ENCODE measurements around the gene EIF2A.
"Not testable (repeated sequence)": the region's sequence is repeated elsewhere in the genome, so short reads cannot be mapped to it uniquely, and the experiment has no call there.

The EIF2A gene

DNA sequence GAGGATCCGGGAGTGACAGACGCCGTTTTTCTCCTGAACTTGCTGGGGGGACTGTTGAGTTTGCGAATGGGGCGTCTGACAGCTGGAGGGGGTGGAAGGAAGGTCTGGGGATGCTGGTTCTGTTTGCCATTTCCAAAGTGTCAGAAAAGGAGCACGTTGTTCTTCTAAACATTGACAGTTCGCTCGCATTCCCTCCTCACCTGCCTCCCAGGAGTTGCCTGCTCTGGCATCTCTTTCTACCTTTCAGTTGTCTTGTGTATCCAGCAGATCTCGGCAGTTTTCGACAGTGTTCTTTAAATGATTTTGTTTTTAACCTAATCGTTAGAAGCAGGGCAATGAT, 57.4 kb downstream of the EIF2A start:
- Histone ChIP-seq H3K4me3 (ENCODE audit: low read length) (peak overlapping the region; percentile 78), H3K27me3 (ENCODE audit: control insufficient read depth, insufficient read depth, low read length) (no peaks in the 10 kb centered on the region), H3K9me3 (ENCODE audit: control insufficient read depth, low read depth, low read length) (no peaks in the 10 kb centered on the region), H3K4me1 (ENCODE audit: control insufficient read depth, low read depth, low read length) (peaks cover 50% of the 10 kb centered on the region), H3K27ac (ENCODE audit: low read length) (no peak overlapping the region), H3K9ac (ENCODE audit: low read length) (peak overlapping the region; percentile 69), H3K36me3 (ENCODE audit: control insufficient read depth, low read depth, low read length) (peaks cover 7% of the 10 kb centered on the region)

- Histone ChIP-seq H3K27ac (ENCODE audit: low read length) (no peak overlapping the region), H3K9ac (ENCODE audit: low read length) (no peak overlapping the region), H3K27me3 (ENCODE audit: control insufficient read depth, insufficient read depth, low read length) (no peaks in the 10 kb centered on the region), H3K9me3 (ENCODE audit: control insufficient read depth, low read depth, low read length) (no peaks in the 10 kb centered on the region), H3K4me3 (ENCODE audit: low read length) (no peak overlapping the region), H3K4me1 (ENCODE audit: control insufficient read depth, low read depth, low read length) (peaks cover 31% of the 10 kb centered on the region), H3K36me3 (ENCODE audit: control insufficient read depth, low read depth, low read length) (peaks cover 7% of the 10 kb centered on the region)
Measured at GRCh38 chr3:150605998-150606641, 59.5 kb downstream of the EIF2A start.

- no peaks in the 10 kb centered on the region for H3K9me3 ChIP-seq (ENCODE audit: control insufficient read depth, low read depth, low read length)
- peaks cover 30% of the 10 kb centered on the region for H3K4me1 ChIP-seq (ENCODE audit: control insufficient read depth, low read depth, low read length)
- no peak overlapping the region for H3K27ac ChIP-seq (ENCODE audit: low read length)
- no peak overlapping the region for H3K9ac ChIP-seq (ENCODE audit: low read length)
- H3K36me3 ChIP-seq (ENCODE audit: control insufficient read depth, low read depth, low read length) = peaks cover 9% of the 10 kb centered on the region
- no peaks in the 10 kb centered on the region for H3K27me3 ChIP-seq (ENCODE audit: control insufficient read depth, insufficient read depth, low read length)
- peak overlapping the region; percentile 18 for H3K4me3 ChIP-seq (ENCODE audit: low read length)
Measured at GRCh38 chr3:150607267-150608065, 60.9 kb downstream of the EIF2A start.

DNA sequence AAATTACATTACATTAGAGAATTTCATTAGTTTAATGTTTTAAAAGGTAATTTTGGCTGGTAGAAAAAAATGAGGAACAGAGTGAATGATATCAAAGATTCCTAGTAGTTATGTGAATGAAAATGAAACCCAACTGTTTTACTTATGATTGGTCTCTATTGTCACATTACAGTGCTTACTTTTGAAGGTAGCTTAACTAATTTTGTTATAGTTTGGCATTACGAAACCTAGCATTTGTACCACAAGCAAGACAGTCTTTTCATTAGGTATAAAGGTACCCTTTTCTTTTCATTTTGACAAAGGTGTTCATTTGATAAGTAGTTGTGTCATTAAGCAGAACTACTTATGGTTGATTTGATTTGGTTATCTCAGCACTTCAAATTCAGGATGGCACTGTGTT, 63.4 kb downstream of the EIF2A start:
- peaks cover 23% of the 10 kb centered on the region for H3K4me1 ChIP-seq (ENCODE audit: control insufficient read depth, low read depth, low read length)
- no peak overlapping the region for H3K4me3 ChIP-seq (ENCODE audit: low read length)
- no peaks in the 10 kb centered on the region for H3K27me3 ChIP-seq (ENCODE audit: control insufficient read depth, insufficient read depth, low read length)
- no peaks in the 10 kb centered on the region for H3K9me3 ChIP-seq (ENCODE audit: control insufficient read depth, low read depth, low read length)
- H3K9ac ChIP-seq (ENCODE audit: low read length) = no peak overlapping the region
- no peak overlapping the region for H3K27ac ChIP-seq (ENCODE audit: low read length)
- H3K36me3 ChIP-seq (ENCODE audit: control insufficient read depth, low read depth, low read length) = peaks cover 18% of the 10 kb centered on the region

DNA sequence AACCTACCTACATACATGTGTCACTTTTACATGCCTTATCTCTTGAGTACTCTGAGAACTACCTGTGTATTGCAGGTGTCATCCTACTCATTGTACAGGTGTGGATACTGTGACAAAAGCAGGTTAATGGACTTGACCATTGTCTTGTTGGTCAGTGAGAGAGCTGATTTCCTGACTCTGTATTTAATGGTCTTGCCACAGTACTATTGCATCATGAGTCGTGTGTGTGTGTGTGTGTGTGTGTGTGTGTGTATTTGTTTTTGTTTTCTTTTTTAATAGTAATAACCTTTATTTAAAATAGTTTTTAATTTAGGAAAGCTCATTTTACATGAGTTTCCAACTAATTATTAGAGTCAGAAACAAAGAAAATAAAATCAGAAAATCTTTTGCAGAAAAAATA, 64.2 kb downstream of the EIF2A start:
- Histone ChIP-seq H3K9me3 (ENCODE audit: control insufficient read depth, low read depth, low read length) (no peaks in the 10 kb centered on the region), H3K27me3 (ENCODE audit: control insufficient read depth, insufficient read depth, low read length) (no peaks in the 10 kb centered on the region), H3K36me3 (ENCODE audit: control insufficient read depth, low read depth, low read length) (peaks cover 16% of the 10 kb centered on the region), H3K4me1 (ENCODE audit: control insufficient read depth, low read depth, low read length) (peaks cover 17% of the 10 kb centered on the region), H3K27ac (ENCODE audit: low read length) (no peak overlapping the region), H3K9ac (ENCODE audit: low read length) (no peak overlapping the region), H3K4me3 (ENCODE audit: low read length) (no peak overlapping the region)

- no peaks in the 10 kb centered on the region for H3K27me3 ChIP-seq (ENCODE audit: control insufficient read depth, insufficient read depth, low read length)
- H3K9ac ChIP-seq (ENCODE audit: low read length) = no peak overlapping the region
- H3K27ac ChIP-seq (ENCODE audit: low read length) = no peak overlapping the region
- H3K36me3 ChIP-seq (ENCODE audit: control insufficient read depth, low read depth, low read length) = peaks cover 10% of the 10 kb centered on the region
- H3K4me1 ChIP-seq (ENCODE audit: control insufficient read depth, low read depth, low read length) = peaks cover 13% of the 10 kb centered on the region
- no peaks in the 10 kb centered on the region for H3K9me3 ChIP-seq (ENCODE audit: control insufficient read depth, low read depth, low read length)
- no peak overlapping the region for H3K4me3 ChIP-seq (ENCODE audit: low read length)
Measured at GRCh38 chr3:150611666-150612065, 65.1 kb downstream of the EIF2A start.

DNA sequence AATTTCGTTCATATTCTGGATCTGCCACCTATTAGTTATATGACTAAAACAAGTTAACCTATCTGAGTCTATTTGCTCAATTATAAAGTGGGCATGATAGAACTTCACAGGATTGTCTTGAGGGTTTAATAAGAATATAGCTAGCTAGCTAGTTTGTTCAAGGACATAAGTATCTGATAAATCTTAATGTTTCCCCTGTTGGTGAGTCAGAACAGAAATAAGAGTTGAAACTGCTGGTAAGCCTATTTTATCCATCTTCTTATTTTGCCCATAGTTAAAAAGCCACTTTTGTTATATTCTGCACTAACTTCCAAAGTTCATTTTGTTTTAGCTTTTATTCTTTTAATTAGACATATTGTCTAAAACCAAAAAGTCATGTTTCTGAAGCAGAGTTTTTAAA, 65.9 kb downstream of the EIF2A start:
- peaks cover 10% of the 10 kb centered on the region for H3K36me3 ChIP-seq (ENCODE audit: control insufficient read depth, low read depth, low read length)
- peaks cover 5% of the 10 kb centered on the region for H3K4me1 ChIP-seq (ENCODE audit: control insufficient read depth, low read depth, low read length)
- no peaks in the 10 kb centered on the region for H3K27me3 ChIP-seq (ENCODE audit: control insufficient read depth, insufficient read depth, low read length)

GRCh38 chr3:150613034-150613433, 66.4 kb downstream of the EIF2A start:
- Histone ChIP-seq H3K27me3 (ENCODE audit: control insufficient read depth, insufficient read depth, low read length) (no peaks in the 10 kb centered on the region), H3K9ac (ENCODE audit: low read length) (no peak overlapping the region), H3K27ac (ENCODE audit: low read length) (no peak overlapping the region), H3K36me3 (ENCODE audit: control insufficient read depth, low read depth, low read length) (peaks cover 10% of the 10 kb centered on the region), H3K4me1 (ENCODE audit: control insufficient read depth, low read depth, low read length) (peaks cover under 1% of the 10 kb centered on the region), H3K4me3 (ENCODE audit: low read length) (no peak overlapping the region), H3K9me3 (ENCODE audit: control insufficient read depth, low read depth, low read length) (no peaks in the 10 kb centered on the region)

More for the DNA sequence above, 65.9 kb downstream of the EIF2A start:
- Histone ChIP-seq H3K9me3 (ENCODE audit: control insufficient read depth, low read depth, low read length) (no peaks in the 10 kb centered on the region), H3K9ac (ENCODE audit: low read length) (no peak overlapping the region), H3K27ac (ENCODE audit: low read length) (no peak overlapping the region), H3K4me3 (ENCODE audit: low read length) (no peak overlapping the region)

DNA sequence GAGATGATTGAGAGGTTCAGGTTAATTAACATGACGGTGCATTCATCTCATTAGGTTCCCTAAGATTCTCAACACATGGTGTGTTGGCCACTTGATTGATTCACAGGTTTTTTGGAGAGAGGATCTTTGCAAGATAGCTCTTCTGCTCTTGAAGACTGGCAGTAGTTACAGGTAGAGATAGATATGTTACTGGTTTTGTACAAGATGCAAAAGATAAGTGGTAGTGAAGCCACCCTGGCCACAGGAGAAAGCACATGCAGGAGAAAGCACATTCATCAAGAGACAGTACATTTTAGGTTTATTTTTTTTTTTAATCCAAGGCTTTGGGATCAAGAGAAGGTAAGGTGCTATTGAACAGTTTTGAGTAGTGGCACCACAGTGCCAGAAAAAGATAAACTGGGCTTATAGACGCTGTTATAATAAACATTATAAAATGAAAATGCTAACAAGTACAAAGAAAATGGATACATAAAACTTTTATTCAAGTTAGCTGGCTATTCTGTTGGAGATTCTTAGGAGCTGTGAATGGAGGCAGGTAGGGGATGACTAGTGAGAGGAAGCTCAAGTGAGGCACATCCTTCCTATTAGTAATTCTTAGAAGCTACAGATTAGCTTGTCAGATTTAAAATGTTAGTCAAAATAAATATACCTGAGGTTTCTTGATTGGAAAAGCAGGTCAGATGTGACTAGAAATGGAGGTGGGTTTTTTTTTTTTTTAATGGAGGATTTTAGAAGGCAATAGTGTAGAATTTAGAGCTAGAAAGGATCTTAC, 67.3 kb downstream of the EIF2A start:
- peaks cover 10% of the 10 kb centered on the region for H3K36me3 ChIP-seq (ENCODE audit: control insufficient read depth, low read depth, low read length)
- no peaks in the 10 kb centered on the region for H3K4me1 ChIP-seq (ENCODE audit: control insufficient read depth, low read depth, low read length)
- no peak overlapping the region for H3K27ac ChIP-seq (ENCODE audit: low read length)
- no peak overlapping the region for H3K9ac ChIP-seq (ENCODE audit: low read length)
- H3K4me3 ChIP-seq (ENCODE audit: low read length) = no peak overlapping the region
- H3K9me3 ChIP-seq (ENCODE audit: control insufficient read depth, low read depth, low read length) = no peaks in the 10 kb centered on the region
- no peaks in the 10 kb centered on the region for H3K27me3 ChIP-seq (ENCODE audit: control insufficient read depth, insufficient read depth, low read length)

DNA sequence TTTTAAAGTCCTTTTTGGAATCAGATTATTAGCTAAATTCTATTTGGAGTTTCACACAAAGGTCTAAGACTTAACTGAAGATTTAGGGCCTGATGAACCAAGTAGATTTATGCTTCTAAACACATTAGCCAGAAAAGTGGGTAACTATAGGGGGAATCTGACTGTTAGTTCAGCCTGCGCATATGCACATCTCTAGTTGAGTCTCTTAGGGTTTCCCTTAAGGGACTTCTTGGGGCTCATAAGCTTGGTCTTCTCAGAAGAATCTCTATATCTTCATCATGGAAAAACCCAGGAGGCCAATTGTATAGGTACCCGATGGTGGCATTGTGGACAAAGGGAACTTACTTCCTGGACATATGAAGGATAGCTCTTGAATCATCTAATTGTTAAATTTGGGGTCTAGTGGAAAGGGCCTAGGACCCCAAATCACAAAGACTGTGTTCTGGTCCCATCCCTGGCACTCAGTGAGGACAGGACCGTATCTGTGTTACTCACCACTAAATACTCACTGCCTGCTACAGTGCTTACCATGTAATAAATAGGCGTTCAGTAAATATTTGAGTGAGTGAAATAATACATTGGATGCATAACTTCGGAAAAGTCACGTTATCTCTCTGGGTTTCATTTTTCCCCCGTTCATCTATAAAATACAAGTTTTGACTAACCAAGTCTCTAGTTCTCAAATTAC, 73.6 kb downstream of the EIF2A start:
- H3K9me3 ChIP-seq (ENCODE audit: control insufficient read depth, low read depth, low read length) = no peaks in the 10 kb centered on the region
- no peaks in the 10 kb centered on the region for H3K27me3 ChIP-seq (ENCODE audit: control insufficient read depth, insufficient read depth, low read length)
- peaks cover 8% of the 10 kb centered on the region for H3K36me3 ChIP-seq (ENCODE audit: control insufficient read depth, low read depth, low read length)
- no peak overlapping the region for H3K9ac ChIP-seq (ENCODE audit: low read length)
- no peak overlapping the region for H3K4me3 ChIP-seq (ENCODE audit: low read length)
- no peaks in the 10 kb centered on the region for H3K4me1 ChIP-seq (ENCODE audit: control insufficient read depth, low read depth, low read length)
- no peak overlapping the region for H3K27ac ChIP-seq (ENCODE audit: low read length)

GRCh38 chr3:150622955-150623354, 76.4 kb downstream of the EIF2A start:
- not testable (repeated sequence) for H3K9ac ChIP-seq (ENCODE audit: low read length); H3K27ac ChIP-seq (ENCODE audit: low read length); H3K27me3 ChIP-seq (ENCODE audit: control insufficient read depth, insufficient read depth, low read length); H3K4me3 ChIP-seq (ENCODE audit: low read length); H3K9me3 ChIP-seq (ENCODE audit: control insufficient read depth, low read depth, low read length); H3K4me1 ChIP-seq (ENCODE audit: control insufficient read depth, low read depth, low read length)
- peaks cover 30% of the 10 kb centered on the region for H3K36me3 ChIP-seq (ENCODE audit: control insufficient read depth, low read depth, low read length)

Measured in iPS-18a (cell line).